Parathyroid adenoma (tissue), 2 donors: Measurements from ENCODE around the gene NBAS.

Source experiments
- H2AFZ ChIP-seq: fragments of 300-600 bp; sonication (generic); one replicate; pipeline ENCODE4 v1.7.0; 2017; ENCODE audit warnings: antibody characterized with exemption, mild to moderate bottlenecking
- H3K27ac ChIP-seq: fragments of 300-600 bp; sonication (generic); one replicate; pipeline ENCODE4 v1.7.0; 2017
- H3K27me3 ChIP-seq: fragments of 300-600 bp; sonication (generic); one replicate; pipeline ENCODE4 v1.7.0; 2017; ENCODE audit warnings: low read length; ENCODE audit not compliant: control insufficient read depth, insufficient read depth
- H3K36me3 ChIP-seq: fragments of 300-600 bp; sonication (generic); one replicate; pipeline ENCODE4 v1.7.0; 2017; ENCODE audit warnings: low read length; ENCODE audit not compliant: control insufficient read depth, insufficient read depth
- H3K4me1 ChIP-seq: fragments of 300-600 bp; sonication (generic); one replicate; pipeline ENCODE4 v1.7.0; 2017; ENCODE audit warnings: control low read depth
- H3K4me2 ChIP-seq: fragments of 300-600 bp; sonication (generic); one replicate; pipeline ENCODE4 v1.7.0; 2017; ENCODE audit warnings: low read length
- H3K4me3 ChIP-seq: fragments of 300-600 bp; sonication (generic); one replicate; pipeline ENCODE4 v1.7.0; 2017; ENCODE audit warnings: low read depth, low read length
- H3K79me2 ChIP-seq: fragments of 300-600 bp; sonication (generic); one replicate; pipeline ENCODE4 v1.7.0; 2017; ENCODE audit warnings: control low read depth
- H3K9ac ChIP-seq: fragments of 300-600 bp; sonication (generic); one replicate; pipeline ENCODE4 v1.7.0; 2017; ENCODE audit warnings: mild to moderate bottlenecking
- H3K9me3 ChIP-seq: fragments of 300-600 bp; sonication (generic); one replicate; pipeline ENCODE4 v1.7.0; 2017; ENCODE audit warnings: low read length; ENCODE audit not compliant: control insufficient read depth
- TF ChIP-seq, protein P1 (sequence below): fragments of 300-600 bp; sonication (generic); IDR thresholded peaks from one replicate; pipeline ENCODE4 v1.7.0; 2017; ENCODE audit warnings: antibody characterized with exemption, mild to moderate bottlenecking
- donor health status: primary hyperparathyroidism.

NBAS gene

DNA sequence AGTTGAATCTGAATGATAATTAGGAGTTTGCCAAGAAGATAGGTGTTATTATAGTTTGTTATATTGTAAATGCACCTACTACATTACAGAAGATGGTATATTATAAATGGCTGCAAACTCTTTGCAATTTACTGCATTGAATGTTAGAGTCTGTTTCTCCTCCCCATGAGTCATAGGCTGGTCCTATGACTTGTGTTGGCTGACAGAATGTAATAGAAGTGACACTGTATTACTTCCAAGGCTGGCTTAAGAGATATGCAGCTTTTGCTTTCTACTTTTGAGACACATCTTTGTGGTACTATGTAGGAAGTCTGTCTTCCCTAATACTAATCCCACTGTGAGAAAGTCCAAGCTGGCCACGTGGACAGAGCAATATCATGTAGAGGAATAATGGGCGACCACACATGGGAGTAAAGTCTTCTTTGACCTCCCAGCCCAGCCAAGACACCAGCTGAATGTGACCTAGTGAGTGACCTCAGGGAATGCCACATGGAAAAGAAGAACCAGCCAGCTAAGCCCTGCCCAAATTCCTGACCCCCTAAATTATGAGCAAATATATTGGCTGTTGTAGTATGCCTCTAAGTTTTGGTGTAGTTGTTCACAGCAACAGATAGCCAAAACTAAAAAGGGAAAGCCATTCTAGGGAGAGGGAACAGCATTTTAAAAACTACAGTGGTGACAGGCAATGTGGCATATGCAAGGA lies 23.8 kb upstream of the NBAS start:
- TF ChIP-seq, protein P1, sequence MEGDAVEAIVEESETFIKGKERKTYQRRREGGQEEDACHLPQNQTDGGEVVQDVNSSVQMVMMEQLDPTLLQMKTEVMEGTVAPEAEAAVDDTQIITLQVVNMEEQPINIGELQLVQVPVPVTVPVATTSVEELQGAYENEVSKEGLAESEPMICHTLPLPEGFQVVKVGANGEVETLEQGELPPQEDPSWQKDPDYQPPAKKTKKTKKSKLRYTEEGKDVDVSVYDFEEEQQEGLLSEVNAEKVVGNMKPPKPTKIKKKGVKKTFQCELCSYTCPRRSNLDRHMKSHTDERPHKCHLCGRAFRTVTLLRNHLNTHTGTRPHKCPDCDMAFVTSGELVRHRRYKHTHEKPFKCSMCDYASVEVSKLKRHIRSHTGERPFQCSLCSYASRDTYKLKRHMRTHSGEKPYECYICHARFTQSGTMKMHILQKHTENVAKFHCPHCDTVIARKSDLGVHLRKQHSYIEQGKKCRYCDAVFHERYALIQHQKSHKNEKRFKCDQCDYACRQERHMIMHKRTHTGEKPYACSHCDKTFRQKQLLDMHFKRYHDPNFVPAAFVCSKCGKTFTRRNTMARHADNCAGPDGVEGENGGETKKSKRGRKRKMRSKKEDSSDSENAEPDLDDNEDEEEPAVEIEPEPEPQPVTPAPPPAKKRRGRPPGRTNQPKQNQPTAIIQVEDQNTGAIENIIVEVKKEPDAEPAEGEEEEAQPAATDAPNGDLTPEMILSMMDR: no peak
- H3K27me3 ChIP-seq: no peaks in the 10 kb centered on the region
- no peaks in the 10 kb centered on the region for H3K36me3 ChIP-seq
- H2AFZ ChIP-seq: no peak overlapping the region
- no peaks in the 10 kb centered on the region for H3K4me1 ChIP-seq
- no peaks in the 10 kb centered on the region for H3K79me2 ChIP-seq
- H3K4me3 ChIP-seq: no peak overlapping the region
- H3K27ac ChIP-seq: no peak overlapping the region
- H3K4me2 ChIP-seq: no peak overlapping the region
- H3K9ac ChIP-seq: no peak overlapping the region
- H3K9me3 ChIP-seq: no peaks in the 10 kb centered on the region

DNA sequence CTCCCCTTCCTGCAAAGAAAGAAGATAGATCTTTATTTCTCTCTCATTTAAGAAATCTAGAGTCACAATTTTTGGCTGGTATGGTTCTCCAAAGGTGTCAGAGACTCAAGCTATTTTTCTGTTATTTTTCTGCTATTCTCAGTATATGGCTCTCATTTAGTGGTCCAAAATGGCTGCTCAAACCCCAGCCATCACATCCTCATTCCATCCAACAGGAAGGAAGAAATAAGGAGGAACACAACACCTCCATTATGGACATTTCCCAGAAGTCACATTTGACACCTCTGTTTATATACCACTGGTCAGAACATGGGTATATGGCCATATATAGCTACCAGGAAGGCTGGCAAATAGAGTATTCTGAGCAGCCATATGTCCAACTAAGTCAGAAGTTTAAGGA lies 23.2 kb upstream of the NBAS start:
- TF ChIP-seq, protein P1: no peak
- no peak overlapping the region for H3K4me3 ChIP-seq
- no peaks in the 10 kb centered on the region for H3K27me3 ChIP-seq
- H3K36me3 ChIP-seq: no peaks in the 10 kb centered on the region
- H3K4me1 ChIP-seq: no peaks in the 10 kb centered on the region
- no peak overlapping the region for H2AFZ ChIP-seq
- H3K4me2 ChIP-seq: no peak overlapping the region
- H3K27ac ChIP-seq: no peak overlapping the region
- no peaks in the 10 kb centered on the region for H3K9me3 ChIP-seq
- no peaks in the 10 kb centered on the region for H3K79me2 ChIP-seq
- no peak overlapping the region for H3K9ac ChIP-seq

DNA sequence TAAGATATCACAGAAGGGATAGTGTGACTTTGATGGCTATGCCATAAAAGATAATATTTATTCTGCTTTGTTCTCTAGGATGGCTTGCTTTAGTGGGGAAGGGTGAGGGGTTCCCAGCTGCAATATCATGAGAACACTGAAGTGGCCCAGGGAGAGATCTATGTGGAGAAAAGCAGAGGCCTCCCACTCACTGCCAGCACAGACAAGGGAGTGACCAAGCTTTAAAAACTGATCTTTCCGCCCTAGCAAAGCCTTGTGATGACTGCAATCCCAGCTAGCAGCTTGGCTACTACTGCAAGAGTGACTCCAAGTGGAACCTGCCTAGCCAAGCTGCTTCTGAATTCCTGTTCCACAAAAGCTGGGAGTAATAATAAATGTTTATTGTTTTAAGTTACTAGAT lies 22.7 kb upstream of the NBAS start:
- Histone ChIP-seq H3K9ac (no peak overlapping the region), H3K4me3 (no peak overlapping the region), H3K4me2 (no peak overlapping the region), H3K36me3 (no peaks in the 10 kb centered on the region), H2AFZ (no peak overlapping the region), H3K9me3 (no peaks in the 10 kb centered on the region), H3K27ac (no peak overlapping the region), H3K79me2 (no peaks in the 10 kb centered on the region), H3K4me1 (no peaks in the 10 kb centered on the region), H3K27me3 (no peaks in the 10 kb centered on the region)
- TF ChIP-seq, protein P1: no peak

DNA sequence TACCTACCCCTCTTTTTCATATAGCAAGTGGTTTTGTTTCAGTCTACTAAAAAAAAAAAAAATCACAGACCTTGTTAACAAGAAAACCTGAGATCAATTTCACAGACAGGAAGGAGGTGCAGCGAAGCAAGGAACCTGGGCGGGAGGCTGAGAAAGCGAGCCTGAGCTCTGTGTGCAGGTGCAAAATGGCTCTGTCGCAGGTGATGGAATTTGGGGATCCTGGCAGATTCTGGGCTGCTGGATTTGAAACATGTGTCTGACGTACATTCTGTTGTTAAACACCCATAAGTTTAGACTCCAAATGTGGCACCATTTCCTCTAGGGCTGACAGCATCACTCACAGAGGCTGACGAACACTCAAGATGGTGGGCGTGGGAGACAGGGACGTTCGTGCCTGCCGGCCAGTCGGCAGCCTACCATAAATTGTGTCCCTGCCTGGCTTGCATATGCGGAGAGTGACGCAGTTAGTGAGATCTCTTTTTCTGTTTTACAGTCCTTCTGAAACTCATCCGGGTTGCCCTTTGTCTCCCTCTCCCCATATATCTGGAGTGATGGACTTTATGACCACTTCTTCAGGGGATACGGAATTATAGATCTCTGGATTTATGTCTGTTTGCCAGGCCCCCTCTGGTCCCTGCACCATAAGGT lies 21.7 kb upstream of the NBAS start:
- Histone ChIP-seq H3K4me1 (no peaks in the 10 kb centered on the region), H3K4me3 (no peak overlapping the region), H3K79me2 (no peaks in the 10 kb centered on the region), H3K9ac (no peak overlapping the region), H3K4me2 (no peak overlapping the region), H2AFZ (no peak overlapping the region), H3K36me3 (no peaks in the 10 kb centered on the region), H3K27ac (no peak overlapping the region), H3K9me3 (no peaks in the 10 kb centered on the region), H3K27me3 (no peaks in the 10 kb centered on the region)
- TF ChIP-seq, protein P1: no peak

DNA sequence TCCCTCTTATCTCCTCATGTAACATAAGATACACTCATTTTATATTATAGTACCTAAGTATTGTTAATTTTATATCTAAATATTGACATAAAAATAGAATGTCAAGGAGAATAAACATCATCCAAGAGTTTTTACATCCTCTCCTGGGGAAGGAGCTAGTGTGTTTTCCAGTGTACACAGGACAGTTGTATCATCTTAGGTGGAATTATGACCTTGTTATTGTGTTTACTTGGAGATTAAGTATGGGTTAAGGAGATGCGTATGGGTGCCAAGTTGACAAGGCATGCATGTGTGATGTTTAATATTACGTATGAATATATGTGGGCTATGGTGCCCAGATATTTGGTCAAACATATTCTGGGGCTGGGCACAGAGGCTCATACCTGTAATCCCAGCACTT lies 19.3 kb upstream of the NBAS start:
- Histone ChIP-seq H3K9ac (no peak overlapping the region), H3K4me1 (no peaks in the 10 kb centered on the region), H3K4me2 (no peak overlapping the region), H3K9me3 (no peaks in the 10 kb centered on the region), H3K79me2 (no peaks in the 10 kb centered on the region), H3K27ac (no peak overlapping the region), H3K4me3 (no peak overlapping the region), H3K27me3 (no peaks in the 10 kb centered on the region), H3K36me3 (no peaks in the 10 kb centered on the region), H2AFZ (no peak overlapping the region)
- TF ChIP-seq, protein P1: no peak
